Esophagus squamous epithelium (tissue), 4 donors: Measurements from ENCODE around the gene MRC1.

Experiments
- CTCF ChIP-seq, 6 experiments: fragments of 450-650 bp in 4 of 6; fragments of 200-600 bp in 2 of 6; sonication (generic) in 2 of 6; IDR thresholded peaks; one replicate each; pipeline ENCODE4 v1.5.1; 2016 to 2019; ENCODE audit warnings: antibody characterized with exemption in 6 of 6, mild to moderate bottlenecking in 4 of 6, moderate library complexity in 4 of 6
- POLR2A ChIP-seq, 4 donors: fragments of 450-650 bp; IDR thresholded peaks; one replicate each; pipeline ENCODE4 v1.6.1; 2017; ENCODE audit warnings: antibody characterized with exemption in 4 of 4, mild to moderate bottlenecking in 4 of 4, moderate library complexity in 3 of 4

GRCh38 chr10:17906002-17906401 lies 96.9 kb downstream of the MRC1 start:
- TF ChIP-seq CTCF (IDR thresholded peaks at IDR 0.05) (no peak), POLR2A (IDR thresholded peaks at IDR 0.05) (no peak)
